ENCODE results near the gene CNTN5.

Gene CNTN5

GRCh38 chr11:99229544-99229943, 208.8 kb downstream of the CNTN5 start:
- Histone ChIP-seq H3K27ac (peak overlapping the region; percentile 65; the same call in 1 of the 2 replicates), H3K9me3 (ENCODE audit: low read depth, low read length) (no peaks in the 10 kb centered on the region; the same call in 1 of the 2 replicates), H3K9ac (ENCODE audit: insufficient read length) (no peak overlapping the region), H3K4me3 (peak overlapping the region; percentile 55; the same call in 1 of the 2 replicates), H3K36me3 (ENCODE audit: insufficient read depth, low read length) (no peaks in the 10 kb centered on the region)
- DNase-seq (ENCODE audit: low read depth, low spot score) = no peak
- TF ChIP-seq EZH2 (IDR thresholded peaks at IDR 0.05) (no peak), FOXP2 (optimal IDR thresholded peaks at IDR 0.05; ENCODE audit: control extremely low read depth, extremely low read length, insufficient read depth) (no peak), POLR2AphosphoS5 (IDR thresholded peaks at IDR 0.05; ENCODE audit: borderline replicate concordance, low read depth, low read length) (no peak)

- DNase-seq (ENCODE audit: low read depth, low spot score) = no peak
- TF ChIP-seq EZH2 (IDR thresholded peaks at IDR 0.05) (no peak), POLR2AphosphoS5 (IDR thresholded peaks at IDR 0.05; ENCODE audit: borderline replicate concordance, low read depth, low read length) (no peak), FOXP2 (optimal IDR thresholded peaks at IDR 0.05; ENCODE audit: control extremely low read depth, extremely low read length, insufficient read depth) (no peak)
- Histone ChIP-seq H3K36me3 (ENCODE audit: insufficient read depth, low read length) (no peaks in the 10 kb centered on the region), H3K9ac (ENCODE audit: insufficient read length) (no peak overlapping the region), H3K9me3 (ENCODE audit: low read depth, low read length) (no peaks in the 10 kb centered on the region; the same call in 1 of the 2 replicates), H3K4me3 (no peak overlapping the region), H3K27ac (no peak overlapping the region)
These were observed 213.8 kb downstream of the CNTN5 start for GRCh38 chr11:99234534-99234933.

- DNase-seq (ENCODE audit: low read depth, low spot score) = no peak
- Histone ChIP-seq H3K36me3 (ENCODE audit: insufficient read depth, low read length) (no peaks in the 10 kb centered on the region), H3K9ac (ENCODE audit: insufficient read length) (no peak overlapping the region), H3K27ac (no peak overlapping the region), H3K9me3 (ENCODE audit: low read depth, low read length) (no peaks in the 10 kb centered on the region), H3K4me3 (no peak overlapping the region)
- no peak for TF ChIP-seq POLR2AphosphoS5 (IDR thresholded peaks at IDR 0.05; ENCODE audit: borderline replicate concordance, low read depth, low read length)
- TF ChIP-seq EZH2 (IDR thresholded peaks at IDR 0.05) = no peak
- no peak for TF ChIP-seq FOXP2 (optimal IDR thresholded peaks at IDR 0.05; ENCODE audit: control extremely low read depth, extremely low read length, insufficient read depth)
These were observed 217.7 kb downstream of the CNTN5 start for GRCh38 chr11:99238401-99238800.

- H3K27ac ChIP-seq = no peak overlapping the region
- TF ChIP-seq FOXP2 (optimal IDR thresholded peaks at IDR 0.05; ENCODE audit: control extremely low read depth, extremely low read length, insufficient read depth) (no peak), EZH2 (IDR thresholded peaks at IDR 0.05) (no peak), POLR2AphosphoS5 (IDR thresholded peaks at IDR 0.05; ENCODE audit: borderline replicate concordance, low read depth, low read length) (no peak)
- H3K9me3 ChIP-seq (ENCODE audit: low read depth, low read length) = no peaks in the 10 kb centered on the region
- no peak overlapping the region for H3K9ac ChIP-seq (ENCODE audit: insufficient read length)
- no peak overlapping the region for H3K4me3 ChIP-seq
- DNase-seq (ENCODE audit: low read depth, low spot score) = no peak
- H3K36me3 ChIP-seq (ENCODE audit: insufficient read depth, low read length) = no peaks in the 10 kb centered on the region
These were observed 219.7 kb downstream of the CNTN5 start for GRCh38 chr11:99240192-99241030.

GRCh38 chr11:99241066-99241465, 220.3 kb downstream of the CNTN5 start:
- Histone ChIP-seq H3K36me3 (ENCODE audit: insufficient read depth, low read length) (no peaks in the 10 kb centered on the region), H3K27ac (no peak overlapping the region), H3K9ac (ENCODE audit: insufficient read length) (no peak overlapping the region), H3K9me3 (ENCODE audit: low read depth, low read length) (no peaks in the 10 kb centered on the region), H3K4me3 (no peak overlapping the region)
- TF ChIP-seq FOXP2 (optimal IDR thresholded peaks at IDR 0.05; ENCODE audit: control extremely low read depth, extremely low read length, insufficient read depth) (no peak), EZH2 (IDR thresholded peaks at IDR 0.05) (no peak)
- no peak for DNase-seq (ENCODE audit: low read depth, low spot score)

- no peak for TF ChIP-seq EZH2 (IDR thresholded peaks at IDR 0.05)
- no peak for TF ChIP-seq FOXP2 (optimal IDR thresholded peaks at IDR 0.05; ENCODE audit: control extremely low read depth, extremely low read length, insufficient read depth)
- no peak for TF ChIP-seq POLR2AphosphoS5 (IDR thresholded peaks at IDR 0.05; ENCODE audit: borderline replicate concordance, low read depth, low read length)
- DNase-seq (ENCODE audit: low read depth, low spot score) = no peak
- Histone ChIP-seq H3K9ac (ENCODE audit: insufficient read length) (no peak overlapping the region), H3K4me3 (no peak overlapping the region), H3K36me3 (ENCODE audit: insufficient read depth, low read length) (no peaks in the 10 kb centered on the region), H3K27ac (no peak overlapping the region), H3K9me3 (ENCODE audit: low read depth, low read length) (no peaks in the 10 kb centered on the region)
These were observed 223.9 kb downstream of the CNTN5 start for GRCh38 chr11:99244613-99245012.

- Histone ChIP-seq H3K9me3 (ENCODE audit: low read depth, low read length) (no peaks in the 10 kb centered on the region), H3K4me3 (no peak overlapping the region)
These were observed 225.4 kb downstream of the CNTN5 start for GRCh38 chr11:99246199-99246598.

GRCh38 chr11:99256614-99257013, 235.9 kb downstream of the CNTN5 start:
- no peak for DNase-seq (ENCODE audit: low read depth, low spot score)
- Histone ChIP-seq H3K4me3 (no peak overlapping the region), H3K9ac (ENCODE audit: insufficient read length) (no peak overlapping the region), H3K9me3 (ENCODE audit: low read depth, low read length) (no peaks in the 10 kb centered on the region), H3K36me3 (ENCODE audit: insufficient read depth, low read length) (no peaks in the 10 kb centered on the region), H3K27ac (no peak overlapping the region)
- no peak for TF ChIP-seq POLR2AphosphoS5 (IDR thresholded peaks at IDR 0.05; ENCODE audit: borderline replicate concordance, low read depth, low read length)
- TF ChIP-seq FOXP2 (optimal IDR thresholded peaks at IDR 0.05; ENCODE audit: control extremely low read depth, extremely low read length, insufficient read depth) = no peak
- TF ChIP-seq EZH2 (IDR thresholded peaks at IDR 0.05) = no peak

More at GRCh38 chr11:99246199-99246598, 225.4 kb downstream of the CNTN5 start:
- no peak for DNase-seq (ENCODE audit: low read depth, low spot score)
- H3K9ac ChIP-seq (ENCODE audit: insufficient read length) = no peak overlapping the region
- H3K27ac ChIP-seq = no peak overlapping the region
- no peak for TF ChIP-seq FOXP2 (optimal IDR thresholded peaks at IDR 0.05; ENCODE audit: control extremely low read depth, extremely low read length, insufficient read depth)
- no peak for TF ChIP-seq POLR2AphosphoS5 (IDR thresholded peaks at IDR 0.05; ENCODE audit: borderline replicate concordance, low read depth, low read length)
- TF ChIP-seq EZH2 (IDR thresholded peaks at IDR 0.05) = no peak
- no peaks in the 10 kb centered on the region for H3K36me3 ChIP-seq (ENCODE audit: insufficient read depth, low read length)
